OCI-LY7 (cell line): ENCODE results near the gene WDR90.

Experiments
- EZH2phosphoT487 ChIP-seq: fragments of 200-600 bp; sonication (generic); IDR thresholded peaks from 2 replicates; pipeline ENCODE4 v1.6.1; 2018; ENCODE audit warnings: low read depth, borderline replicate concordance, mild to moderate bottlenecking, mixed run types, antibody characterized with exemption, low read length, moderate library complexity, mixed read lengths
- TF ChIP-seq, protein P1 (sequence below): fragments of 200-600 bp; sonication (generic); conservative IDR thresholded peaks from 2 replicates; pipeline ENCODE4 v1.5.1; 2014; ENCODE audit warnings: mild to moderate bottlenecking, antibody characterized with exemption, low read length, moderate library complexity, mixed read lengths

DNA sequence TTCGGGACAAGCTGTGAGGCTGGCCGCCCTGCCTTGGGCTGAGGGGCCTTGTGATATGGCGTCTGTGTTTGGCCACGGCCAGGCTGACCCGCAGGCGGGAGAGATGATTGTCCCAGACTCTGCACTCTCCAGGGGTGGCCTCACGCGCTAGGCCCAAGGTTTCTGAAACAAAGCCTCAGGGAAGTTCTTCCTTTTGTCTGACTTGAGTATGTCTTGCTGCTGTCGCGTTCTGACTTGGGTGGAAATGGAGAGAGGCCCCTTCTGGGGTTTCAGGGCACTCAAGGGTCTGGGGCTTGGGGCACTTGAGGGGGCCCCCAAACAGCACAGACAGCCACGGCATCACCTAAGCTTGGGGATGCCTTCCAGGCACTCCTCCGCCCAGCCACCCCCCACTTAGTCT is 61.9 kb downstream of the WDR90 start:
- TF ChIP-seq, protein P1, sequence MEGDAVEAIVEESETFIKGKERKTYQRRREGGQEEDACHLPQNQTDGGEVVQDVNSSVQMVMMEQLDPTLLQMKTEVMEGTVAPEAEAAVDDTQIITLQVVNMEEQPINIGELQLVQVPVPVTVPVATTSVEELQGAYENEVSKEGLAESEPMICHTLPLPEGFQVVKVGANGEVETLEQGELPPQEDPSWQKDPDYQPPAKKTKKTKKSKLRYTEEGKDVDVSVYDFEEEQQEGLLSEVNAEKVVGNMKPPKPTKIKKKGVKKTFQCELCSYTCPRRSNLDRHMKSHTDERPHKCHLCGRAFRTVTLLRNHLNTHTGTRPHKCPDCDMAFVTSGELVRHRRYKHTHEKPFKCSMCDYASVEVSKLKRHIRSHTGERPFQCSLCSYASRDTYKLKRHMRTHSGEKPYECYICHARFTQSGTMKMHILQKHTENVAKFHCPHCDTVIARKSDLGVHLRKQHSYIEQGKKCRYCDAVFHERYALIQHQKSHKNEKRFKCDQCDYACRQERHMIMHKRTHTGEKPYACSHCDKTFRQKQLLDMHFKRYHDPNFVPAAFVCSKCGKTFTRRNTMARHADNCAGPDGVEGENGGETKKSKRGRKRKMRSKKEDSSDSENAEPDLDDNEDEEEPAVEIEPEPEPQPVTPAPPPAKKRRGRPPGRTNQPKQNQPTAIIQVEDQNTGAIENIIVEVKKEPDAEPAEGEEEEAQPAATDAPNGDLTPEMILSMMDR, result no peak
- no peak for TF ChIP-seq EZH2phosphoT487
